Activated T-cell treated with anti-CD3 and anti-CD28 coated beads for 24 hours (primary cell): ENCODE measurements around the gene HIP1.
"Not testable (repeated sequence)": the region's sequence is repeated elsewhere in the genome, so short reads cannot be mapped to it uniquely, and the experiment has no call there.

ENCODE experiments used
- DNase-seq: peaks from one replicate; pipeline ENCODE4 v3.0.0-alpha.2; 2020; ENCODE audit warnings: low read depth

The HIP1 gene

DNA sequence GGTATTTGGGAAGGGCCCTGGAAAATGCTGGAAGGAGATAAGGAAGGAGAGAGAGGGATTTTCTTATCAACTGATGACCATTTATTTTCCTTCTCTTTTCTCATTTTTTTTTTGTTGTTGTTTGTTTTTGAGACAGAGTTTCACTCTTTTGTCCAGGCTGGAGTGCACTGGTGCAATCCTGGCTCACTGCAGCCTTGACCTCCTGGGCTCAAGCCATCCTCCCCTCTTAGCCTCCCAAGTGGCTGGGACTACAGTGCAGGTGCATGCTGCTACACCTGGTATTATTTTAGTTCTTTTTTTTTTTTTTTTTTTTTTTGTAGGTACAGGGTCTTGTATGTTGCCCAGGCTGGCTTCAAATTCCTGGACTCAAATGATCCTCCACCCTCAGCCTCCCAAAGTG, 52.2 kb downstream of the HIP1 start:
- DNase-seq, result no peak

DNA sequence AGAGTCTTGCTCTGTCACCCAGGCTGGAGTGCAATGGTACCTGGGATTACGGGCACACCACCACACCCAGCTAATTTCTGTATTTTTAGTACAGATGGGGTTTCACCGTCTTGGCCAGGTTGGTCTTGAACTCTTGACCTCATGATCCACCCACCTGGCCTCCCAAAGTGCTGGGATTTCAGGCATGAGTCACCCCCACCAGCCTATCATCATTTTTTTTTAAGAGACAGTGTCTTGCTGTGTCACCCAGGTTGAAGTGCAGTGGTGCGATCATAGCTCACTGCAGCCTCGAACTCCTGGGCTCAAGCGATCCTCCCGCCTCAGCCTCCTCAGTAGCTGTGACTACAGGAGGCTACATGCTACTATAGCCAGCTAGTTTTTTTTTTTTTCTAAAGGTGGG, 56.7 kb downstream of the HIP1 start:
- not testable (repeated sequence) for DNase-seq

DNA sequence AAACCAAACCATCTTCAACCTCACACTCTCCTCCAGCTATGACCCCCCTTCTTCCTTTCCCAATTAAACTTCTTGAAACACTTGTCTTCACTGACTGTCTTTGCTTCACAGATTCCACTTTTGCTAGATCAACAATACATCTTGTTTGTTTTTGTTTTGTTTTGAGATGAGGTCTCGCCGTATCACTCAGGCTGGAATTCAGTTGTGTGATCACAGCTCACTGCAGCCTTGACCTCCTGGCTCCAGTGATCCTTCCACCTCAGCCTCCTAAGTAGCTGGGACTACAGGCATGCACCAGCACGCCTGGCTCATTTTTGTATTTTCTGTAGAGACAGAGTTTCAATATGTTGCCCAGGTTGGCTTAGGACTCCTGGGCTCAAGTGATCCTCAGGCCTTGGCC, 59.7 kb downstream of the HIP1 start:
- DNase-seq, result no peak

DNA sequence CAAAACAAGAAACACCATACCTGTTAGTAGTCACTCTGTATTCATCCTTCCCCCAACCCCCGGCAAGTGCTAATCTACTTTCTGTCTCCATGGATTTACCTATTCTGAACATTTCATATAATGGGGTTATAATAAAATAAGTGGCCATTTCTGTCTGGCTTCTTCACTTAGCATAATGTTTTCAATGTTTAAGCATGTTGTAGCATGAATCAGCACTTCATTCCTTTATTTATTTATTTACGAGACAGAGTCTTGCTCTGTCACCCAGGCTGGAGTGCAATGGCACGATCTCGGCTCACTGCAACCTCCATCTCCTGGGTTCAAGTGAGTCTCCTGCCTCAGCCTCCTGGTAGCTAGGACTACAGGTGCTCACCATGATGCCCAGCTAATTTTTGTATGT, 69.2 kb downstream of the HIP1 start:
- DNase-seq, result no peak

DNA sequence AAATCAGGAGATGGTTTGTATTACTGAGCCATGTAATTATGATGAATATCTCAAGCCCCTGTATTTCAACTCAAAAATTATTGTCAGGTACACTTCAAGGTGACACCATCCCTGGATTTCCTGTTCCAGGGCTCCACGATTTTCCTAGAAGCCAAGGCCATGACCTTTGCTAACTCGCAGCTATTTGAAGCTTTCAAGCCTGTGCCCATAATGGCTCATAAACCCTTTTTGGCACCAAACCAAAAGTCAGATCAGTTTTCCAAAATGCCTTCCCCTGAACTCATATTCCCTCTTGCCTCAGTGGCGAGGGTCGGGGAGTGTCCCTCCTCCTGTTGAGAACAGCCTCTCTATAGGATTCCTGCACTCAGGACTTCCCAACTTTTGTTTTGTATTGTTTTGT, 70.8 kb downstream of the HIP1 start:
- no peak for DNase-seq

DNA sequence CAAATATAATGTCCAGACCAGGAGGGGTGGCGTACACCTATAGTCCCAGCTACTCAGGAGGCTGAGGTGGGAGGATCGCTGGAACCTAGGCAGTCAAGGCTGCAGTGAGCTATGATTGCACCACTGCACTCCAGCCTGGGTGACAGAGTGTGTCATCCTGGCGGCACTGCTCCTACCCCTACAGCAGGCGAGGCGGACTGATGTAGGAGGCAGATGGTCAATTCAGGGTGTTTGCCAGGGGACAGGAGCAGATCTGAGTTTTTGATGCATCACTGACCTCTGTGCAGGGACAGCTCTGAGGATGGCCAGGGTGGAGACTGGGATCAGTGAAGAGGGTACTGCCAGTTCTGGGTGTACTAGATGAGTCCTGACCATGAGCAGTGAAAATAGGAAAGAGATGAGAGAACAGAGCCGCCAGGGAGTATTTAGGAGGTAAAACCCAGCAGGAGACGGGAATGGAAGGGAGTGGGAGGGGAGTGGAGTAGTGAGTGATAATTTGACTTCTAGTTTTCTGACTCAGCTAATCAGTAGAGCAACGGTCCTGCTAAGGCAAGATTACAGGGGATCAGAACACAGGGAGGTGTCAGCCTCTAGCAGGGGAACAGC, 75.3 kb downstream of the HIP1 start:
- DNase-seq, result no peak

DNA sequence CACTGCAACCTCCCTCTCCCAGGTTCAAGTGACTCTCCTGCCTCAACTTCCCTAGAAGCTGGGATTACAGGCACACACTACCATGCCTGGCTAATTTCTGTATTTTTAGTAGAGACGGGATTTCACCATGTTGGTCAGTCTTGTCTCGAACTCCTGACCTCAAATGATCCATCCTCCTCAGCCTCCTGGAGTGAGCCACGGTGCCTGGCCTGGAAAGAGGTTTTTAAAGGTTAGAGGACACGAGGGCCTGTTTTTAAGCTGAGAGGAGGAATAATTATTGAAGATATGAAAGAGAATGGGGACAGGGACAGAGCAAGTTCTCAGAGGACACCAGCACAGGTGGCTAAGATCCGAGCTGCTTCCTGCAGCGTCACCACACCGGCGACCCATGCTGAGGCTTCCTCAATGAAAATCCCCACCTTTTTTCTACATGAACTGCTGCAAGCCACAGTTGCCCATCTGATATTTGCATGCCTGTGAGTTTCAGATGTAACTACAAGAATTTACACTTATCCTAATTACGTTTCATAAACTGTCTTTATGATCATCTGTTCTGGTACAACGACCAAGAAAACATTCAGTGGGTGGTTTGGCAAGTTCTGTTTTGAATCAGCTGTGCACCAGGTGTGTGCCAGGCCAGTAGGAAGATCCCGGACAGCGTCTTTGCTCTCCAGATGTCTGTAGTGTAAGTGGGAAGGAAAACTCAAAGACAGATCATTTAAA, 76.0 kb downstream of the HIP1 start:
- no peak for DNase-seq

DNA sequence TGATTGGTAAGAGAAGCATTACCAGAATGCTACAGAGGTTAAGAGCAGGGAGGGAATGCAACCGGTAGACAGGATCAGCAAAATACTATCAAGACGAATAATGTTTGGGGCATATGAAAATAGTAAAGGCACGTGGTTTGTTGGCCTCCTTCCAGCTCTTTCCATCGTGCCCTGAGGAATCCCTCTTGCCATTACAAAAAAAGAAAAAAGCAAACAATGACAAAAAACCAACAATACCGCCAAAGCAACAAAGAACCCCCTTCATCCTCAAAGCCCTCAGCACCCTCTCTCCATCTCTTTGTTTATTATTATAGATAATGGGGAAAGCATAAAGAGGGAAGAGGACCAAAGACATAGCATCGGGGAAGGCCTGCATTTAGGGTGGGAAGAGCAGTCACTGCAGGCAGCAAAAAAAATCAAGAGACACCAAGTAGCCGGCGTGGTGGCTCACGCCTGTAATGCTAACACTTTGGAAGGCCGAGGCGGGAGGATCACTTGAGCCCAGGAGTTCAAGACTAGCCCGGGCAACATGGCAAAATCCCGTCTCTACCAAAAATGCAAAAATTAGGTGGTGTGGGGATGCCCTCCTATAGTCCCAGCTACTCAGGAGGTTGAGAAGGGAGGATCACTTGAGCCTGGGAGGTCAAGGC, 78.0 kb downstream of the HIP1 start:
- no peak for DNase-seq

DNA sequence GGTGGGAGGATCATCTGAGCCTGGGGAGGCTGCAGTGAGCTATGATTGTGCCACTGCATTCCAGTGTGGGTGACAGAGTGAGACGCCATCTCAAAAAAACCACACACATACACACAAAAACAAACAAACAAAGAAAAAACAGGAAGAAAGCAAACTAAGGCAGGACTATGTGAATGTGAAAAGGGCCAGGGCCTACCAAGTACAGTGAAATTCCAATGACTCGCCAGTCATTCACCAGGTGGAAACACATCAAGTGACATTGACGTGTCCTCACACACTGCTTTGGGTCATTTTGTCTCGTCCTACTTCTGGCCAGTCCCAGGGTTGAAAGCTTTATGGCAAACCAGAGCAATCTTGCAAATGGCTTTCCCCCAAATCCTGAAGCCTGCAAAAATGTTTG, 79.9 kb downstream of the HIP1 start:
- no peak for DNase-seq

DNA sequence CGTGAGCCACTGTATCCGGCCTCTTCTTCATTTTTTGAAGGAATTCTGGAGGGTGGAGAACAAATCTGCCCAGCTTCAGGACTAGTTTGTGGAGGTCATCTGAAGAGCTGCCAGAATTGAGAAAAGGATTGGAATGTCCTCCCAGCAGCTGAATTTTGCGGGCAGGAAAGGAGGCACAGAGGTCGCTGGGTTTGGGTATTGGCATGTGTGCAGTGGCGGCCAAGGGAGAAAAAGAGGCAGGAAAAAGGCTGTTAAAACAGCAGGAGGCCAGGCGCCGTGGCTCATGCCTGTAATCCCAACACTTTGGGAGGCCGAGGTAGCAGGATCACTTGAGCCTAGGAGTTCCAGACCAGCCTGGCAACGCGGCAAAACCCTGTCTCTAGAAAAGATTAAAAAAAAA, 80.4 kb downstream of the HIP1 start:
- DNase-seq, result no peak

DNA sequence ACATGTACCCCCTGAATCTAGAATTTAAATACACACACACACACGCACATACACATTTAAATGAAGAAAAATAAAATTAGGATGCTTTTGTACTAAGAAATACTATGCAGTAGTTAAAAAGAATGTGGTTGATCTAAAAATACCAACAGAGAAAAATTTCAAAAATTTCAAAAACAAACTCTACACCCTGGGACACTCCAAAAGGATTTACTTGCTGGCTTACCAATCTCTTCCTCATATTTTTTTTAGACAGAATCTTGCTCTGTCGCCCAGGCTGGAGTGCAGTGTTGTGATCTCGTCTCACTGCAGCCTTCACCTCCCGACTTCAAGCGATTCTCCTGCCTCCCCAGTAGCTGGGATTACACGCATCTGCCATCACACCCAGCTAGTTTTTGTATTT, 80.9 kb downstream of the HIP1 start:
- DNase-seq, result no peak

DNA sequence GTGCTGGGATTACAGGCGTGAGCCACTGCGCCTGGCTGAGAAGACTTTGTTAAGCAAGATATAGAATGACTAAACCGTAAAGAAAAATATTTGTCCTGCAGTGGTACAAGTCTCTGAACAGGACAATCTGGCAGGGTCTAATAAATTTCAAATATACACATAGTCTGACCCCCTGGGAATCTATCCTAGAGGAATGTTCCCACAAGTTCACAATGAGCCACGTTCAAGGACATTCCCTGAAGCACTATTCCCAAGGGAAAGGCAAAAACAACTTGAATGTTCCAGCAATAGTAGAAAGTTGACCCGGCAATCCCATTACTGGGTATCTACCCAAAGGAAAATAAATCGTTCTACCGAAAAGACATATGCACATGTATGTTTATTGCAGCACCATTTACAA, 82.0 kb downstream of the HIP1 start:
- no peak for DNase-seq

DNA sequence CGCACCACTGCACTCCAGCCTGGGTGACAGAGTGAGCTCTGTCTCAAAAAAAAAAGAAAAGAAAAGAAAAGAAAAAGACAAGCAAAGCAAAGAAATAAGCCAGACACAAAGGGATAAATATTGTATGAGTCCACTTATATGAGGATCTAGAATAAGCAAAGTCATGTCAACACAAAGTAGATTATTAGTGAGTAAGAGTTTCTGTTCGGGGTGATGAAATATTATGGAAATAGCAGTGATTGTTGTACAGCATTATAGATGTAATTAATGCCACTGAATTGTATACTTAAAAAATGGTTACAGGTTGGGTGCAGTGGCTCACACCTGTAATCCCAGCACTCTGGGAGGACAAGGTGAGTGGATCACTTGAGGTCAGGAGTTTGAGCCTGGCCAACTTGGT, 83.2 kb downstream of the HIP1 start:
- no peak for DNase-seq

DNA sequence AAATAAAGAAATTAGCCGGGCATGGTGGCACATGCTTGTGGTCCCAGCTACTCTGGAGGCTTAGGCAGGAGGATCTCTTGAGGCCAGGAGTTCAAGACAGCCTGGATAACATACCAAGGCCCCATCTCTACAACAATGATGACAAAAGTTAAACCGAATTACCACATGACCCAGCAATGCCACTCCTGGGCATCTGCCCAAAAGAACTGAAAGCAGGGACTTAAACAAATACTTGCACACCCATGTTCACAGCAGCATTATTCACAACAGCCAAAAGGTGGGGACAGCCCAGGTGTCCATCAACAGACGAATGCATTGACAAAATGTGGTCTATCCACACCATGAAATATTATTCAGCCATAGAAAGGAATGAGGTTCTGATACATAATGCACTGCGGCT, 83.9 kb downstream of the HIP1 start:
- DNase-seq, result no peak

DNA sequence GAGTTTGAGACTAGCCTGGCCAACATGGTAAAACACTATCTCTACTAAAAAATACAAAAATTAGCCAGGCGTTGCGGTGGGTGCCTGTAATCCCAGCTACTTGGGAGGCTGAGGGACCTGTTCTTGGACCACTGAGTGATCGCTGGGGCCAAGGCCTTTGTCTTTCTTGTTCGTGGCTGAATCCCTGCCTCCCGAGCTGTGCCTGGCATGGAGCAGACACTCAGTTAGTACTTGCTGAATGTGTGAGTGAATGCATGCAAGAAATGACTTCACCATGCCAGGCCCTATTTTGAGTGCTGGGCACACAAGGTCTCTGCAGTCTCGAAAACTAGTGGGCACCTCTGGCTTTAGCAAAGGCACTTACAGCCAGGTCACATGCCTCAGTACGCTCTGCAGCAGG, 85.1 kb downstream of the HIP1 start:
- no peak for DNase-seq

DNA sequence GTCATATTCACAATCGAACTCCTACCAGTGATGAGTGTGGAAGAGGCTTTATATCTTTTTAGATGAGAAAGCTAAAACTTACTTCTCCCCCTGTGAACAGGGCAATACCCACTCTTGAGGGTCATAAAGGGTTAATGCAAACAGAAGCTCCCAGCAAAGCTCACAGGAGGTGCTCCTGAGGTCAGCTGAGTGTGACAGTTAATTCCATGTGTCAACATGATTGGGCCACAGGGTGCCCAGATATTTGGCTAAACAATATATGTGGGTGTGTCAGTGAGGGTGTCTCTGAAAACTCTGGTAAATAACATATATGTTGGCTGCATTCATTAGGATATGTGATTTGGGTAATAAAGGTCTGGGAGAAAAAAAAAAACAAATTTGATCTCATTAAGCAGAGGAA, 86.0 kb downstream of the HIP1 start:
- DNase-seq, result no peak

DNA sequence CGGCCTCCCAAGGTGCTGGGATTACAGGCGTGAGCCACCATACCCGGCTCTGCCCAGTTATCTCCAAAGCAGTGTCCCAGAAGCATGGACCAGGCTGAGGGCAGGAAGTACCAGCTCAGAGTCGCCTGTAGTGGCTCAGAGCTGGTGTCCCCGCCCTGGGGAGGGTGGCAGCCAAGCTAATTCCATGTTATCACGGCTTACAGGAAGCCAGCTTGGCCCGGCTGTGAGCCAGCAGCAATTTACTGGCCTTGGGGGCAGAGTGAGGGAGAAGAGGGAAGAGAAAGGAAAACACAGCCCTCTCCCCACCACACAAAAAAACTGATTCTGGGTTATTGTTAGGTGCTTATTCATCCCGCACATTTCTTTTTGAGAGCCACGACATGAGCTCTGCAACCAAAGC, 88.1 kb downstream of the HIP1 start:
- no peak for DNase-seq

DNA sequence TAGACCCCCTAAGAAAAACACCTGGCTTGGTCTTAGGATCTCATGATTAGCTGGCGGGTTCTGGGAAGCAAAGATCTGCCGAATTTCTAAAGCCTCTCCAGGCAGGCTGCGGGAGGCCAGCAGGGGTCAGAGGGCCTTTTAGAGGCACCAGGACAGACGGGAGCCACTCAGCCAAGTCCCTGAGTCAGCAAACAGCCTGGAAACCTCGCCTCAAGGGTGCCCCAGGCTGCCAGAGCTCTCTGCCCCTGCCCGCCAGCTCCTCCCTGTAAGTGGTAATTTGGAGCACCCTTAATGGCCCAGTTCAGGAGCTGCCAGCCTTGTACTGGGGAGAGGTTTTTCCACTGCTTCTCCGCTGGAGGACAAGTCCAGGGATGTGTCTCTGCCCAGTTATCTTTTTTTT, 88.7 kb downstream of the HIP1 start:
- DNase-seq, result no peak

DNA sequence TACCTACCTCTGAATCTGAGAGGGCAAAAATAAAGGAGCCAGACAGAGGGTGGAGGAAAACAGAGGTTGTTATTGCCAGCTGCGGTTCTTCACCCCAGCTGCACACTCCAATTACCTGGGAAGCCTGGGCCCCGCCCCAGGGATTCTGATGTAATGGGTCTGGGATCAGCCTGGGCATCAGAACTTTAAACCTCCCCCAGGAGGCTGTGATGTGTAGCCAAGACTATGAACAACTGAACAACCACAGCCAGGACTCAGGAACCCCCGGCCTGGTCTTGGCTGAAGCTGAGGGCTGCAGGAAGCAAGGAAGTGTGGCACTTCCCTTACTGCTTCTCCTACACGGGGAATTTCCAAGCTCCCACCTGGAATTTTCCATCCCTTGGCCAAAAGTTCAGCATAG, 89.3 kb downstream of the HIP1 start:
- no peak for DNase-seq

DNA sequence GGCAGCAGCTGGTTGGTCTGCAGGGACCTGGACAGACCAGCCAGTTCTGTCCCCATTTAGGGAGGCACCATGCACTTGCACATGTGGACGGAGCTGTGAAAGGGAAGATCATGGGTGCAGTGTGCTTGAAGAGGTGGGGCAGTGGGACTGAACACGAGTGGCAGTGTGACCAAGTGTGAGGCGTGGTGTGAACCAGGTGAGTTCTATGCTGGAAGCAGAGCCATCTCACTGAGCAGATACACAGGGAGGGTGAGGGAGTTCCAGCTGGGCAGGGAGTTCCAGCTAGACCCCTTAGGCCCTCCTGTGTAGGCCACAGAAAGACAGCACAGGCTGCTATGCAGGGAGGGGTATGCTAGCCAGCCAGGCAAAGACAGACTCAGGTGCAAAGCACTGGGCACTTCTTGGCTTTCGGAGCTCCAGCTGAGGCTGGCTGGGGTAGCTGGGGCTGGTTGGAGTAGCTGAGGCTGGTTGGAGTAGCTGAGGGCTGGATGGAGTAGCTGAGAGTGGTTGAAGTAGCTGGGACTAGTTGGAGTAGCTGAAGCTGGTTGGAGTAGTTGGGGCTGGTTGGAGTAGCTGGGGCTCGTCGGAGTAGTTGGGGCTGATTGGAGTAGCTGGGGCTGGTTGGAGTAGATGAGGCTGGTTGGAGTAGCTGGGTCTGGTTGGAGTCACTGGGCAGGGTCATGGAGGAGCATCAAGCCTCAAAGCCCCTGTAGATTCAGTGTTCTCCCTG, 90.9 kb downstream of the HIP1 start:
- no peak for DNase-seq

DNA sequence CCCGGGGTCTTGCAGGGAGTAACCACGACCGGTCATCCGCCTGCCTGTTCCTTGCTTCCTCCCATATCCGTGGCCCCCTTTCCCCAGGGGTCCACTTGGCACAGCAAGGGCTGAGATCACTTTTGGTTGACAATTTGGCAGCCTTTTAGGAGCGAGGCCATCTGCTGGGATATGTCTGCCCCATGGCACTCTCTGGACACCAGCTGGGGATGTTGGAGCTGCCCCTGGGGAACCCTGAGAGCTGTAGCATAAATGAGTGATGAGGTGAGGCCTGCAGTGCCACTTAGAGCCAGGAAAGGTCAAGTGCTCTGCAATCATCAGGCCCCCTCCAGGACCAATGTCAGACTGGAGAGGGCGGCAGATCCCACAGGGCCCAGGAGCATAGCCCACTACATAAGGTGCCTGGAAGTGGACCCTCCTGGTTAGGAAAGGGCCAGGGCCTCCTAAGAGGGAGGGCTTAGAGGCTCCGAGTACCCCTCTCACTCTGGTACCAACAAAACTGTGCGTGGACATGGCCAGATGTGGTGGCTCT, 92.1 kb downstream of the HIP1 start:
- no peak for DNase-seq

DNA sequence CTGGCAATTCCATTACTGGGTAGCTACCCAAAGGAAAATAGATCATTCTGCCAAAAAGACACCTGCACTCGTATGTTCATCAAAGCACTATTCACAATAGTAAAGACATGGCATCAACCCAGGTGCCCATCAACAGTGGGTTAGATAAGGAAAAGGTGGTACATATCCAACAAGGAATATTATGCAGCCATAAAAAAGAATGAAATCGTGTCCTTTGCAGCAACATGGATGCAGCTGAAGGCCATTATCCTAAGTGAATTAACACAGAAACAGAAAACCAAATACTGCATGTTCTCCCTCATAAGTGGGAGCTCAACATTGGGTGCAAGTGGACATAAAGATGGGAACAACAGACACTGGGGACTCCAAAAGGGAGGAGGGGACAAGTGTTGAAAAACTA, 93.2 kb downstream of the HIP1 start:
- no peak for DNase-seq

DNA sequence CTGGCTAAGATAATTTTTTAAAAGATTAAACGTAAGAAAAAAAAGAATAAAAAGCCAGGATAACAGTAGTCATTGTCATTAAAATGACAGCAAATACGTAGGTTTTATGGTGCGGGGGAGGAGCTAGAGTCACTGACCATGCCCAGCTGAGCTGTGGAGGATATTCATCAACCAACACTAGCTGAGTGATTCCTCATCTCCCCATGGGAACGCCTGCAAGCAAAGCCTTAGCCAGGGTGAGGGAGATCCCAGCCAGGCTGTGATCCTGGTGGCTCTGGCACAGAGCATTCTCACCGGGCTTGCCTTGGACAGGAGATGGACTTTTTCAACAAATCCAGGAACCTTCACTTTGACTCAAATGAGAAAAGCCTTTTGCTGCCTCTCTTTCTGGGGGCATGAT, 94.2 kb downstream of the HIP1 start:
- no peak for DNase-seq
